HG03565 (cell line): Measurements from ENCODE around the gene OPA3.

Source experiments
- ATAC-seq: cut with Tn5 transposase; IDR thresholded peaks from one replicate; pipeline ENCODE4 v1.9.1; 2021; ENCODE audit warnings: mild to moderate bottlenecking, moderate library complexity; ENCODE audit not compliant: unreplicated experiment

Gene OPA3

GRCh38 chr19:45568732-45569131 is 15.9 kb downstream of the OPA3 start:
- ATAC-seq: no peak

GRCh38 chr19:45567609-45568008 is 17.0 kb downstream of the OPA3 start:
- no peak for ATAC-seq

- no peak for ATAC-seq
Measured at GRCh38 chr19:45564131-45564780, 20.3 kb downstream of the OPA3 start.

- ATAC-seq: no peak
Measured at GRCh38 chr19:45560686-45561085, 23.9 kb downstream of the OPA3 start.

GRCh38 chr19:45560038-45560437 is 24.6 kb downstream of the OPA3 start:
- no peak for ATAC-seq

- no peak for ATAC-seq
Measured at GRCh38 chr19:45558399-45558878, 26.2 kb downstream of the OPA3 start.

GRCh38 chr19:45556835-45557234 is 27.8 kb downstream of the OPA3 start:
- ATAC-seq: no peak

- ATAC-seq: no peak
Measured at GRCh38 chr19:45554481-45554880, 30.1 kb downstream of the OPA3 start.

- no peak for ATAC-seq
Measured at GRCh38 chr19:45553464-45553863, 31.1 kb downstream of the OPA3 start.

GRCh38 chr19:45547965-45548609 is 36.5 kb downstream of the OPA3 start:
- no peak for ATAC-seq

GRCh38 chr19:45547211-45547770 is 37.3 kb downstream of the OPA3 start:
- ATAC-seq: no peak

GRCh38 chr19:45542234-45542668 is 42.4 kb downstream of the OPA3 start:
- no peak for ATAC-seq

GRCh38 chr19:45539459-45539858 is 45.1 kb downstream of the OPA3 start:
- ATAC-seq: no peak

GRCh38 chr19:45531349-45531748 is 53.3 kb downstream of the OPA3 start:
- no peak for ATAC-seq

GRCh38 chr19:45529420-45529785 is 55.2 kb downstream of the OPA3 start:
- no peak for ATAC-seq

- ATAC-seq: no peak
Measured at GRCh38 chr19:45528744-45529419, 55.7 kb downstream of the OPA3 start.

GRCh38 chr19:45528149-45528743 is 56.4 kb downstream of the OPA3 start:
- ATAC-seq: no peak

- no peak for ATAC-seq
Measured at GRCh38 chr19:45527731-45528130, 56.9 kb downstream of the OPA3 start.

GRCh38 chr19:45526971-45527370 is 57.6 kb downstream of the OPA3 start:
- ATAC-seq: no peak

GRCh38 chr19:45526143-45526542 is 58.5 kb downstream of the OPA3 start:
- ATAC-seq: no peak

GRCh38 chr19:45524575-45525129 is 60.0 kb downstream of the OPA3 start:
- no peak for ATAC-seq
